GM23338 (cell line): Measurements from ENCODE around the gene GRK5. TPM values are rescaled to one million over a fixed set of nuclear protein-coding genes. Genes with fewer than 3 reads are reported as not detected.

Experiments used
- ATAC-seq: fragments of 200-7000 bp; cut with Tn5 transposase; 3 replicates; pipeline ENCODE4 v1.9.1; 2020
- DNase-seq: peaks from one replicate; pipeline ENCODE4 v3.0.0-alpha.2; 2015; ENCODE audit warnings: low spot score
- H2AFZ ChIP-seq: fragments of 200-600 bp; sonication (generic); 2 replicates; pipeline ENCODE4 v1.8.0; 2016; ENCODE audit warnings: antibody characterized with exemption, mild to moderate bottlenecking, moderate library complexity
- H3F3A ChIP-seq: fragments of 200-600 bp; sonication (generic); replicated peaks from 2 replicates; pipeline ENCODE4 v1.8.0; 2017; ENCODE audit warnings: antibody characterized with exemption, mixed run types, low read depth
- H3K27ac ChIP-seq: fragments of 200-600 bp; sonication (generic); 2 replicates; pipeline ENCODE4 v1.6.1; 2016; ENCODE audit warnings: low read depth
- H3K27me3 ChIP-seq: fragments of 200-600 bp; sonication (generic); 2 replicates; pipeline ENCODE4 v1.8.0; 2016; ENCODE audit warnings: mild to moderate bottlenecking, mixed run types, moderate library complexity; ENCODE audit not compliant: insufficient read depth
- H3K36me3 ChIP-seq: fragments of 200-600 bp; sonication (generic); 2 replicates; pipeline ENCODE4 v1.8.0; 2016; ENCODE audit warnings: mild to moderate bottlenecking; ENCODE audit not compliant: insufficient read depth
- H3K4me1 ChIP-seq: fragments of 200-600 bp; sonication (generic); 2 replicates; pipeline ENCODE4 v1.8.0; 2016; ENCODE audit warnings: mild to moderate bottlenecking, moderate library complexity; ENCODE audit not compliant: insufficient read depth
- H3K4me2 ChIP-seq: fragments of 200-600 bp; sonication (generic); 2 replicates; pipeline ENCODE4 v1.7.1; 2017; ENCODE audit warnings: mixed run types
- H3K4me3 ChIP-seq: fragments of 200-600 bp; sonication (generic); 2 replicates; pipeline ENCODE4 v1.6.1; 2016; ENCODE audit warnings: mixed run types
- H3K79me2 ChIP-seq: fragments of 200-600 bp; sonication (generic); replicated peaks from 2 replicates; pipeline ENCODE4 v1.8.0; 2017; ENCODE audit warnings: mild to moderate bottlenecking; ENCODE audit not compliant: insufficient read depth
- H3K9me2 ChIP-seq: fragments of 200-600 bp; sonication (generic); 2 replicates; pipeline ENCODE4 v1.8.0; 2017; ENCODE audit not compliant: insufficient read depth
- H4K20me1 ChIP-seq: fragments of 200-600 bp; sonication (generic); replicated peaks from 2 replicates; pipeline ENCODE4 v1.8.0; 2017; ENCODE audit warnings: mild to moderate bottlenecking; ENCODE audit not compliant: insufficient read depth
- H3K27ac Mint-ChIP-seq: 2 replicates; pipeline ENCODE4 v1.8.0; 2020; ENCODE audit warnings: inconsistent platforms, mild to moderate bottlenecking, moderate library complexity, mixed read lengths
- H3K27me3 Mint-ChIP-seq: 3 replicates; pipeline ENCODE4 v1.8.0; 2022; ENCODE audit warnings: low read depth, mild to moderate bottlenecking, moderate library complexity, mixed read lengths, inconsistent platforms; ENCODE audit not compliant: insufficient read depth, poor library complexity
- H3K36me3 Mint-ChIP-seq: 3 replicates; pipeline ENCODE4 v1.8.0; 2021; ENCODE audit warnings: low read depth, mild to moderate bottlenecking, inconsistent platforms, moderate library complexity, mixed read lengths
- H3K4me1 Mint-ChIP-seq: 3 replicates; pipeline ENCODE4 v1.8.0; 2020; ENCODE audit warnings: mild to moderate bottlenecking, inconsistent platforms, mixed read lengths
- H3K4me3 Mint-ChIP-seq: 3 replicates; pipeline ENCODE4 v1.8.0; 2021; ENCODE audit warnings: moderate library complexity, mild to moderate bottlenecking, inconsistent platforms, mixed read lengths
- H3K9me3 Mint-ChIP-seq: 3 replicates; pipeline ENCODE4 v1.8.0; 2020; ENCODE audit warnings: moderate library complexity, mild to moderate bottlenecking, inconsistent platforms, mixed read lengths
- CREB1 ChIP-seq: fragments of 250-450 bp; sonication (Bioruptor Pico); IDR thresholded peaks from 2 replicates; pipeline ENCODE4 v1.5.0; 2020; ENCODE audit warnings: low read depth, mild to moderate bottlenecking, moderate library complexity
- EZH2 ChIP-seq: fragments of 200-600 bp; sonication (generic); IDR thresholded peaks from one replicate; pipeline ENCODE4 v1.8.0; 2017; ENCODE audit warnings: antibody characterized with exemption, mild to moderate bottlenecking, low read depth; ENCODE audit not compliant: unreplicated experiment
- EZH2phosphoT487 ChIP-seq: fragments of 200-600 bp; sonication (generic); IDR thresholded peaks from one replicate; pipeline ENCODE4 v1.8.1; 2018; ENCODE audit warnings: antibody characterized with exemption; ENCODE audit not compliant: unreplicated experiment
- JUNB ChIP-seq: IDR thresholded peaks from one replicate; pipeline ENCODE4 v1.6.1; 2016; ENCODE audit warnings: antibody characterized with exemption; ENCODE audit not compliant: unreplicated experiment
- NANOG ChIP-seq: IDR thresholded peaks from 2 replicates; pipeline ENCODE4 v1.6.1; 2016; ENCODE audit warnings: antibody characterized with exemption, borderline replicate concordance
- POLR2AphosphoS5 ChIP-seq: IDR thresholded peaks from 2 replicates; pipeline ENCODE4 v1.6.1; 2016; ENCODE audit warnings: antibody characterized with exemption, low read depth
- STAT1 ChIP-seq: IDR thresholded peaks from one replicate; pipeline ENCODE4 v1.6.1; 2016; ENCODE audit warnings: antibody characterized with exemption; ENCODE audit not compliant: unreplicated experiment
- ZNF114 ChIP-seq: fragments of 250-450 bp; sonication (Bioruptor Pico); IDR thresholded peaks from 2 replicates; pipeline ENCODE4 v1.5.0; 2020; ENCODE audit warnings: mild to moderate bottlenecking, moderate library complexity
- ZNF331 ChIP-seq: fragments of 250-450 bp; sonication (Bioruptor Pico); IDR thresholded peaks from 2 replicates; pipeline ENCODE4 v1.5.0; 2020; ENCODE audit warnings: low read depth, mild to moderate bottlenecking, moderate library complexity
- polyA plus RNA-seq: library from polyadenylated mRNA; unstranded; fragments of >200 nt; fragmentation: Nextera tagmentation; extraction: Ambion mirVana; gene quantifications from 2 replicates; pipeline ENCODE4 v1.2.1, GENCODE V29; 2016
- total RNA-seq: library from RNA; depleted of rRNA; stranded (reverse); fragments of >200 nt; shearing (Covaris generic); gene quantifications from 2 replicates; pipeline ENCODE4 v1.2.3, GENCODE V29; 2014
- TF ChIP-seq, protein P1 (sequence below): fragments of 250-450 bp; sonication (Bioruptor Pico); IDR thresholded peaks from 2 replicates; pipeline ENCODE4 v1.5.0; 2020; ENCODE audit warnings: mild to moderate bottlenecking, moderate library complexity
- TF ChIP-seq, protein P2 (sequence below): IDR thresholded peaks from 2 replicates; pipeline ENCODE4 v1.6.1; 2016; ENCODE audit warnings: antibody characterized with exemption
- TF ChIP-seq, protein P3 (sequence below): IDR thresholded peaks from one replicate; pipeline ENCODE4 v1.6.1; 2018; ENCODE audit warnings: antibody characterized with exemption; ENCODE audit not compliant: unreplicated experiment
- TF ChIP-seq, protein P4 (sequence below), 2 experiments: fragments of 200-600 bp in 1 of 2; sonication (generic) in 1 of 2; conservative IDR thresholded peaks; 2 replicates each; pipeline versions ENCODE4 v1.5.1 to v1.6.1; 2016 to 2017; ENCODE audit warnings: antibody characterized with exemption in 2 of 2, low read depth in 2 of 2, mild to moderate bottlenecking in 2 of 2, moderate library complexity in 1 of 2

Gene GRK5
- total and polyA plus RNA-seq, 2 experiments from 2014 or later = 0.53 to 2.0 TPM

DNA sequence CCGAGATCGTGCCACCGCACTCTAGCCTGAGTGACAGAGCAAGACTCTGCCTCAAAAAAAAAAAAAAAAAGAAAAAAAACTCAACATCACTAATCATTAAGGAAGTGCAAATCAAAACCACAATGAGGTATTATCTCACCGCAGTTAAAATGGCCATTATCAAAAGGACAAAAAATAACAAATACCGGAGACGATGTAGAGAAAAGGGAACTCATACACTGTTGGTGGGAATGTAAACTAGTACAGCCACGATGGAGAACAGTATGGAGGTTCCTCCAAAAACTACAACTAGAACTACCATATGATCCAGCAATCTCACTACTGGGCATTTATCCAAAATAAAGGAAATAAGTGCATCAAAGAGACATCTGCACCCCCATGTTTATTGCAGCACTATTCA is 24.3 kb downstream of the GRK5 start:
- Mint-ChIP-seq H3K4me3 (no peak overlapping the region), H3K27me3 (peaks cover 5% of the 10 kb centered on the region), H3K27ac (no peak overlapping the region), H3K9me3 (peaks cover 15% of the 10 kb centered on the region), H3K4me1 (peaks cover 2% of the 10 kb centered on the region; the same call in 2 of the 3 replicates), H3K36me3 (no peaks in the 10 kb centered on the region)
- Histone ChIP-seq H2AFZ (no peak overlapping the region), H3K27me3 (no peaks in the 10 kb centered on the region), H4K20me1 (no peaks in the 10 kb centered on the region), H3K9me2 (no peaks in the 10 kb centered on the region), H3K79me2 (no peaks in the 10 kb centered on the region), H3K4me3 (no peak overlapping the region), H3K27ac (no peak overlapping the region), H3K4me2 (no peak overlapping the region), H3K4me1 (peaks cover 7% of the 10 kb centered on the region), H3F3A (no peaks in the 10 kb centered on the region), H3K36me3 (no peaks in the 10 kb centered on the region)
- ATAC-seq = no peak
- no peak for DNase-seq
- TF ChIP-seq, protein P1, sequence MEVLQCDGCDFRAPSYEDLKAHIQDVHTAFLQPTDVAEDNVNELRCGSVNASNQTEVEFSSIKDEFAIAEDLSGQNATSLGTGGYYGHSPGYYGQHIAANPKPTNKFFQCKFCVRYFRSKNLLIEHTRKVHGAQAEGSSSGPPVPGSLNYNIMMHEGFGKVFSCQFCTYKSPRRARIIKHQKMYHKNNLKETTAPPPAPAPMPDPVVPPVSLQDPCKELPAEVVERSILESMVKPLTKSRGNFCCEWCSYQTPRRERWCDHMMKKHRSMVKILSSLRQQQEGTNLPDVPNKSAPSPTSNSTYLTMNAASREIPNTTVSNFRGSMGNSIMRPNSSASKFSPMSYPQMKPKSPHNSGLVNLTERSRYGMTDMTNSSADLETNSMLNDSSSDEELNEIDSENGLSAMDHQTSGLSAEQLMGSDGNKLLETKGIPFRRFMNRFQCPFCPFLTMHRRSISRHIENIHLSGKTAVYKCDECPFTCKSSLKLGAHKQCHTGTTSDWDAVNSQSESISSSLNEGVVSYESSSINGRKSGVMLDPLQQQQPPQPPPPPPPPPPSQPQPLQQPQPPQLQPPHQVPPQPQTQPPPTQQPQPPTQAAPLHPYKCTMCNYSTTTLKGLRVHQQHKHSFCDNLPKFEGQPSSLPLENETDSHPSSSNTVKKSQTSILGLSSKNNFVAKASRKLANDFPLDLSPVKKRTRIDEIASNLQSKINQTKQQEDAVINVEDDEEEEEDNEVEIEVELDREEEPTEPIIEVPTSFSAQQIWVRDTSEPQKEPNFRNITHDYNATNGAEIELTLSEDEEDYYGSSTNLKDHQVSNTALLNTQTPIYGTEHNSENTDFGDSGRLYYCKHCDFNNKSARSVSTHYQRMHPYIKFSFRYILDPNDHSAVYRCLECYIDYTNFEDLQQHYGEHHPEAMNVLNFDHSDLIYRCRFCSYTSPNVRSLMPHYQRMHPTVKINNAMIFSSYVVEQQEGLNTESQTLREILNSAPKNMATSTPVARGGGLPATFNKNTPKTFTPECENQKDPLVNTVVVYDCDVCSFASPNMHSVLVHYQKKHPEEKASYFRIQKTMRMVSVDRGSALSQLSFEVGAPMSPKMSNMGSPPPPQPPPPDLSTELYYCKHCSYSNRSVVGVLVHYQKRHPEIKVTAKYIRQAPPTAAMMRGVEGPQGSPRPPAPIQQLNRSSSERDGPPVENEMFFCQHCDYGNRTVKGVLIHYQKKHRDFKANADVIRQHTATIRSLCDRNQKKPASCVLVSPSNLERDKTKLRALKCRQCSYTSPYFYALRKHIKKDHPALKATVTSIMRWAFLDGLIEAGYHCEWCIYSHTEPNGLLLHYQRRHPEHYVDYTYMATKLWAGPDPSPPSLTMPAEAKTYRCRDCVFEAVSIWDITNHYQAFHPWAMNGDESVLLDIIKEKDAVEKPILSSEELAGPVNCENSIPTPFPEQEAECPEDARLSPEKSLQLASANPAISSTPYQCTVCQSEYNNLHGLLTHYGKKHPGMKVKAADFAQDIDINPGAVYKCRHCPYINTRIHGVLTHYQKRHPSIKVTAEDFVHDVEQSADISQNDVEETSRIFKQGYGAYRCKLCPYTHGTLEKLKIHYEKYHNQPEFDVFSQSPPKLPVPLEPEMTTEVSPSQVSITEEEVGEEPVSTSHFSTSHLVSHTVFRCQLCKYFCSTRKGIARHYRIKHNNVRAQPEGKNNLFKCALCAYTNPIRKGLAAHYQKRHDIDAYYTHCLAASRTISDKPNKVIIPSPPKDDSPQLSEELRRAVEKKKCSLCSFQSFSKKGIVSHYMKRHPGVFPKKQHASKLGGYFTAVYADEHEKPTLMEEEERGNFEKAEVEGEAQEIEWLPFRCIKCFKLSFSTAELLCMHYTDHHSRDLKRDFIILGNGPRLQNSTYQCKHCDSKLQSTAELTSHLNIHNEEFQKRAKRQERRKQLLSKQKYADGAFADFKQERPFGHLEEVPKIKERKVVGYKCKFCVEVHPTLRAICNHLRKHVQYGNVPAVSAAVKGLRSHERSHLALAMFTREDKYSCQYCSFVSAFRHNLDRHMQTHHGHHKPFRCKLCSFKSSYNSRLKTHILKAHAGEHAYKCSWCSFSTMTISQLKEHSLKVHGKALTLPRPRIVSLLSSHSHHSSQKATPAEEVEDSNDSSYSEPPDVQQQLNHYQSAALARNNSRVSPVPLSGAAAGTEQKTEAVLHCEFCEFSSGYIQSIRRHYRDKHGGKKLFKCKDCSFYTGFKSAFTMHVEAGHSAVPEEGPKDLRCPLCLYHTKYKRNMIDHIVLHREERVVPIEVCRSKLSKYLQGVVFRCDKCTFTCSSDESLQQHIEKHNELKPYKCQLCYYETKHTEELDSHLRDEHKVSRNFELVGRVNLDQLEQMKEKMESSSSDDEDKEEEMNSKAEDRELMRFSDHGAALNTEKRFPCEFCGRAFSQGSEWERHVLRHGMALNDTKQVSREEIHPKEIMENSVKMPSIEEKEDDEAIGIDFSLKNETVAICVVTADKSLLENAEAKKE (CRISPR knock-in tag) = no peak
- no peak for TF ChIP-seq ZNF331 (CRISPR knock-in tag)
- TF ChIP-seq CREB1 (CRISPR knock-in tag) = no peak
- TF ChIP-seq, protein P2, sequence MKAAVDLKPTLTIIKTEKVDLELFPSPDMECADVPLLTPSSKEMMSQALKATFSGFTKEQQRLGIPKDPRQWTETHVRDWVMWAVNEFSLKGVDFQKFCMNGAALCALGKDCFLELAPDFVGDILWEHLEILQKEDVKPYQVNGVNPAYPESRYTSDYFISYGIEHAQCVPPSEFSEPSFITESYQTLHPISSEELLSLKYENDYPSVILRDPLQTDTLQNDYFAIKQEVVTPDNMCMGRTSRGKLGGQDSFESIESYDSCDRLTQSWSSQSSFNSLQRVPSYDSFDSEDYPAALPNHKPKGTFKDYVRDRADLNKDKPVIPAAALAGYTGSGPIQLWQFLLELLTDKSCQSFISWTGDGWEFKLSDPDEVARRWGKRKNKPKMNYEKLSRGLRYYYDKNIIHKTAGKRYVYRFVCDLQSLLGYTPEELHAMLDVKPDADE = no peak
- no peak for TF ChIP-seq JUNB
- TF ChIP-seq STAT1 = no peak
- TF ChIP-seq EZH2phosphoT487 = no peak
- TF ChIP-seq POLR2AphosphoS5 = no peak
- TF ChIP-seq NANOG = no peak
- TF ChIP-seq, protein P3, sequence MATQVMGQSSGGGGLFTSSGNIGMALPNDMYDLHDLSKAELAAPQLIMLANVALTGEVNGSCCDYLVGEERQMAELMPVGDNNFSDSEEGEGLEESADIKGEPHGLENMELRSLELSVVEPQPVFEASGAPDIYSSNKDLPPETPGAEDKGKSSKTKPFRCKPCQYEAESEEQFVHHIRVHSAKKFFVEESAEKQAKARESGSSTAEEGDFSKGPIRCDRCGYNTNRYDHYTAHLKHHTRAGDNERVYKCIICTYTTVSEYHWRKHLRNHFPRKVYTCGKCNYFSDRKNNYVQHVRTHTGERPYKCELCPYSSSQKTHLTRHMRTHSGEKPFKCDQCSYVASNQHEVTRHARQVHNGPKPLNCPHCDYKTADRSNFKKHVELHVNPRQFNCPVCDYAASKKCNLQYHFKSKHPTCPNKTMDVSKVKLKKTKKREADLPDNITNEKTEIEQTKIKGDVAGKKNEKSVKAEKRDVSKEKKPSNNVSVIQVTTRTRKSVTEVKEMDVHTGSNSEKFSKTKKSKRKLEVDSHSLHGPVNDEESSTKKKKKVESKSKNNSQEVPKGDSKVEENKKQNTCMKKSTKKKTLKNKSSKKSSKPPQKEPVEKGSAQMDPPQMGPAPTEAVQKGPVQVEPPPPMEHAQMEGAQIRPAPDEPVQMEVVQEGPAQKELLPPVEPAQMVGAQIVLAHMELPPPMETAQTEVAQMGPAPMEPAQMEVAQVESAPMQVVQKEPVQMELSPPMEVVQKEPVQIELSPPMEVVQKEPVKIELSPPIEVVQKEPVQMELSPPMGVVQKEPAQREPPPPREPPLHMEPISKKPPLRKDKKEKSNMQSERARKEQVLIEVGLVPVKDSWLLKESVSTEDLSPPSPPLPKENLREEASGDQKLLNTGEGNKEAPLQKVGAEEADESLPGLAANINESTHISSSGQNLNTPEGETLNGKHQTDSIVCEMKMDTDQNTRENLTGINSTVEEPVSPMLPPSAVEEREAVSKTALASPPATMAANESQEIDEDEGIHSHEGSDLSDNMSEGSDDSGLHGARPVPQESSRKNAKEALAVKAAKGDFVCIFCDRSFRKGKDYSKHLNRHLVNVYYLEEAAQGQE = no peak
- TF ChIP-seq ZNF114 (CRISPR knock-in tag) = no peak
- no peak for TF ChIP-seq EZH2
- TF ChIP-seq, protein P4, sequence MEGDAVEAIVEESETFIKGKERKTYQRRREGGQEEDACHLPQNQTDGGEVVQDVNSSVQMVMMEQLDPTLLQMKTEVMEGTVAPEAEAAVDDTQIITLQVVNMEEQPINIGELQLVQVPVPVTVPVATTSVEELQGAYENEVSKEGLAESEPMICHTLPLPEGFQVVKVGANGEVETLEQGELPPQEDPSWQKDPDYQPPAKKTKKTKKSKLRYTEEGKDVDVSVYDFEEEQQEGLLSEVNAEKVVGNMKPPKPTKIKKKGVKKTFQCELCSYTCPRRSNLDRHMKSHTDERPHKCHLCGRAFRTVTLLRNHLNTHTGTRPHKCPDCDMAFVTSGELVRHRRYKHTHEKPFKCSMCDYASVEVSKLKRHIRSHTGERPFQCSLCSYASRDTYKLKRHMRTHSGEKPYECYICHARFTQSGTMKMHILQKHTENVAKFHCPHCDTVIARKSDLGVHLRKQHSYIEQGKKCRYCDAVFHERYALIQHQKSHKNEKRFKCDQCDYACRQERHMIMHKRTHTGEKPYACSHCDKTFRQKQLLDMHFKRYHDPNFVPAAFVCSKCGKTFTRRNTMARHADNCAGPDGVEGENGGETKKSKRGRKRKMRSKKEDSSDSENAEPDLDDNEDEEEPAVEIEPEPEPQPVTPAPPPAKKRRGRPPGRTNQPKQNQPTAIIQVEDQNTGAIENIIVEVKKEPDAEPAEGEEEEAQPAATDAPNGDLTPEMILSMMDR (conservative IDR thresholded peaks at IDR 0.05; ENCODE audit: low read depth in 2 of 2) = no peak
